GM12878 (cell line): ENCODE measurements around the gene VAV2. TPM values are rescaled to one million over a fixed set of nuclear protein-coding genes. Genes with fewer than 3 reads are reported as not detected.

Experiments
- ATAC-seq: fragments of 200-7000 bp; cut with Tn5 transposase; 3 replicates; pipeline ENCODE4 v1.9.1; 2020; ENCODE audit warnings: mild to moderate bottlenecking, moderate library complexity
- BruUV-seq: library from RNA; stranded (reverse); fragments of 400-500 nt; replicated peaks from 2 replicates; lab custom pipeline; 2021; lab: Mats Ljungman, UMichigan
- CTCF ChIA-PET: fragments of 300-600 bp; sonication (Branson Sonifier 250); formaldehyde crosslinking; extraction: SDS; loops from one replicate; lab custom pipeline; 2021; ENCODE audit warnings: inconsistent platforms; lab: Yijun Ruan, JAX
- POLR2A ChIA-PET: fragments of 350-600 bp; formaldehyde crosslinking; extraction: SDS; loops from one replicate; lab custom pipeline; 2021; ENCODE audit warnings: inconsistent platforms; lab: Charles Lee
- RAD21 ChIA-PET: fragments of 300-600 bp; sonication (Branson Sonifier 250); formaldehyde crosslinking; loops from one replicate; lab custom pipeline; 2023; ENCODE audit warnings: antibody characterized with exemption; ENCODE audit not compliant: unreplicated experiment; lab: Charles Lee
- SMC1A ChIA-PET: fragments of 300-600 bp; sonication (Branson Sonifier 250); formaldehyde crosslinking; loops from one replicate; lab custom pipeline; 2023; ENCODE audit not compliant: unreplicated experiment, uncharacterized antibody; lab: Charles Lee
- DNase-seq: peaks from one replicate; pipeline ENCODE4 v3.0.0-alpha.2; 2011; ENCODE audit warnings: low read depth, low spot score
- FAIRE-seq: peaks from 3 replicates; lab custom pipeline; 2011; peaks lifted over from hg19 to GRCh38; lab: Jason Lieb, UNC
- H2AFZ ChIP-seq: 2 replicates; pipeline ENCODE4 v1.6.0; 2011; ENCODE audit warnings: low read depth, low read length, control low read depth; ENCODE audit not compliant: control insufficient read depth
- H3K27ac ChIP-seq: 2 replicates; pipeline ENCODE4 v1.5.1; 2011; ENCODE audit warnings: control low read depth; ENCODE audit not compliant: control insufficient read depth, insufficient read depth
- H3K27me3 ChIP-seq, 2 experiments: replicated peaks in 1 of 2; 2 replicates each; pipeline versions ENCODE4 v1.6.0 to v1.6.1; 2011; ENCODE audit warnings: low read length in 1 of 2; ENCODE audit not compliant: control insufficient read depth in 2 of 2, insufficient read depth in 2 of 2
- H3K36me3 ChIP-seq, 2 experiments: 2 replicates each; pipeline ENCODE4 v1.5.1; 2011; ENCODE audit warnings: low read length in 1 of 2; ENCODE audit not compliant: control insufficient read depth in 2 of 2, insufficient read depth in 2 of 2
- H3K4me1 ChIP-seq: 2 replicates; pipeline ENCODE4 v1.6.1; 2011; ENCODE audit warnings: mild to moderate bottlenecking, low read length, moderate library complexity, mixed read lengths; ENCODE audit not compliant: control insufficient read depth, insufficient read depth
- H3K4me2 ChIP-seq: 2 replicates; pipeline ENCODE4 v1.6.0; 2011; ENCODE audit warnings: control low read depth; ENCODE audit not compliant: control insufficient read depth, insufficient read depth
- H3K4me3 ChIP-seq: fragments of 200-600 bp; sonication (generic); 2 replicates; pipeline ENCODE4 v1.5.1; 2016
- H3K79me2 ChIP-seq: 2 replicates; pipeline ENCODE4 v1.6.0; 2011; ENCODE audit warnings: low read length; ENCODE audit not compliant: control insufficient read depth, insufficient read depth
- H3K9ac ChIP-seq: 2 replicates; pipeline ENCODE4 v1.8.0; 2011; ENCODE audit warnings: low read length, control low read depth, mixed read lengths; ENCODE audit not compliant: control insufficient read depth, insufficient read depth
- H3K9me3 ChIP-seq: replicated peaks from 3 replicates; pipeline ENCODE4 v1.5.1; 2011; ENCODE audit warnings: mild to moderate bottlenecking, low read length; ENCODE audit not compliant: control insufficient read depth, insufficient read depth
- H4K20me1 ChIP-seq: 2 replicates; pipeline ENCODE4 v1.6.0; 2011; ENCODE audit not compliant: control insufficient read depth, insufficient read depth
- MTA2 ChIP-seq: fragments of 450-650 bp; IDR thresholded peaks from 2 replicates; pipeline ENCODE4 v1.6.1; 2016; ENCODE audit warnings: low read depth, mild to moderate bottlenecking, moderate library complexity
- RUNX3 ChIP-seq: IDR thresholded peaks from 2 replicates; pipeline ENCODE4 v1.6.1; 2012; ENCODE audit warnings: low read length, inconsistent platforms
- WRNIP1 ChIP-seq: IDR thresholded peaks from 2 replicates; pipeline ENCODE4 v1.6.1; 2011; ENCODE audit warnings: low read depth, low read length, improper control_type of control experiment, borderline replicate concordance
- ZNF207 ChIP-seq: fragments of 450-650 bp; IDR thresholded peaks from 2 replicates; pipeline ENCODE4 v1.6.1; 2014; ENCODE audit warnings: antibody characterized with exemption, mild to moderate bottlenecking, borderline replicate concordance
- WGBS: methylation state at CpG from one replicate; pipeline ENCODE4 v1.1.6; 2016; ENCODE audit warnings: low lambda C conversion rate; ENCODE audit not compliant: insufficient replicate concordance, insufficient coverage; ENCODE audit errors: missing lambda C conversion rate; 5-methylcytosine and 5-hydroxymethylcytosine counted together
- in situ Hi-C: fragments of 300-500 bp; cut with MboI; formaldehyde crosslinking; loops from 9 replicates; pipeline ENCODE4 v1.14.3; 2018; ENCODE audit warnings: mixed read lengths
- intact Hi-C: fragments of 100-400 bp; cut with micrococcal nuclease; formaldehyde crosslinking; loops from one replicate; pipeline ENCODE4 v1.14.2; 2022; ENCODE audit not compliant: unreplicated experiment
- polyA plus RNA-seq, 11 experiments: library from polyadenylated mRNA; depleted of rRNA in 4 of 11; unstranded in 6 of 11; stranded (reverse) in 5 of 11; fragments of >200 nt; fragmentation: Nextera tagmentation in 4 of 11; fragmentation: Illumina TruSeq in 1 of 11; extraction: Ambion mirVana in 4 of 11; extraction: Trizol in 1 of 11; gene quantifications; 1 replicate in 1 of 11; 2 replicates in 10 of 11; pipeline versions ENCODE4 v1.2.1 to v1.2.3, GENCODE V29; 2011 to 2016; ENCODE audit warnings: inconsistent platforms in 2 of 11, missing spikeins in 2 of 11, low read depth in 1 of 11
- total RNA-seq, 4 experiments: library from RNA; depleted of rRNA in 3 of 4; stranded (reverse); fragments of >200 nt in 3 of 4; fragmentation: Illumina TruSeq in 1 of 4; extraction: Trizol in 1 of 4; gene quantifications; 2 replicates each; pipeline versions ENCODE4 v1.2.1 to v1.2.3, GENCODE V29; 2013 to 2021
- TF ChIP-seq, protein P1 (sequence below): fragments of 450-650 bp; IDR thresholded peaks from 2 replicates; pipeline ENCODE4 v1.6.1; 2018; ENCODE audit warnings: borderline replicate concordance, mild to moderate bottlenecking; ENCODE audit not compliant: partially characterized antibody
- TF ChIP-seq, protein P2 (sequence below): fragments of 450-650 bp; IDR thresholded peaks from 2 replicates; pipeline ENCODE4 v1.6.1; 2014; ENCODE audit warnings: mild to moderate bottlenecking
- TF ChIP-seq, protein P3 (sequence below): fragments of 450-650 bp; formaldehyde crosslinking; IDR thresholded peaks from 2 replicates; pipeline ENCODE4 v1.4.0; 2022; ENCODE audit warnings: mild to moderate bottlenecking, moderate library complexity
- TF ChIP-seq, protein P4 (sequence below): fragments of 450-650 bp; conservative IDR thresholded peaks from 2 replicates; pipeline ENCODE4 v1.6.1; 2017; ENCODE audit warnings: mild to moderate bottlenecking, moderate library complexity
- TF ChIP-seq, protein P5 (sequence below): fragments of 450-650 bp; formaldehyde crosslinking; IDR thresholded peaks from 2 replicates; pipeline ENCODE4 v1.5.0; 2022; ENCODE audit warnings: mild to moderate bottlenecking, missing genetic modification characterization

Gene VAV2
- total and polyA plus RNA-seq, 10 of the 15 experiments (the other 5 are each of a cell fraction or from before 2014, with no cell fraction given): 0.13 to 43.9 (median 16.9) TPM

DNA sequence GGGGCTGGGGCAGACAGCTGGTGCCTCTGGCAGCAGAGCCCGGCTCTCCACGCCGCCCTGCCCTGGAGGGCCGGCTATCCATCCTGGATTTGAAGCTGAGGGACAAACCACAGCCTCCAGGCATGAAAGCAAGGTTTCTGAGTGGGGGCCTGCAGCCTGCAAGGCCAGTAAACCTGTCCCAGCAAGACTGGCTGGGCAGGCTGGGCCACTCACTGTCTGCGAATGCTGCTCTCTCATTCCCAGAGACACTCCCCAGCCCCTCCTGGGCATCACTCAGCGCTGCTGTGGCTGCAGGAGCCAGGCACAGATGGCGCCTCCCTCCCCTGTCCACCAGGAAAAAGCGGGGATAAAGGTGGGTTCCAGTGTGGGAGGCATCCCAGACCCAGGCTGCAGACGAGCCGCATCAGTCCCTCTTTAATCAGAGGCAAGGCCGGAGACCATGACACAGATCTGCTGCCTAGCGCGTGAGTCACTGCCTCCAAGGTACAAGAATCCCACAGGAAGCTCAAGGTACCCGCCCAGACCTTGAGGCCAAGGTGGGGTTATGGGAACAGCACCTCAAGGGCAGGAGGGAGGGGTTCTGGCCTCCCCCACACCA is 118.0 kb downstream of the VAV2 start (continued):
- TF ChIP-seq, protein P1, sequence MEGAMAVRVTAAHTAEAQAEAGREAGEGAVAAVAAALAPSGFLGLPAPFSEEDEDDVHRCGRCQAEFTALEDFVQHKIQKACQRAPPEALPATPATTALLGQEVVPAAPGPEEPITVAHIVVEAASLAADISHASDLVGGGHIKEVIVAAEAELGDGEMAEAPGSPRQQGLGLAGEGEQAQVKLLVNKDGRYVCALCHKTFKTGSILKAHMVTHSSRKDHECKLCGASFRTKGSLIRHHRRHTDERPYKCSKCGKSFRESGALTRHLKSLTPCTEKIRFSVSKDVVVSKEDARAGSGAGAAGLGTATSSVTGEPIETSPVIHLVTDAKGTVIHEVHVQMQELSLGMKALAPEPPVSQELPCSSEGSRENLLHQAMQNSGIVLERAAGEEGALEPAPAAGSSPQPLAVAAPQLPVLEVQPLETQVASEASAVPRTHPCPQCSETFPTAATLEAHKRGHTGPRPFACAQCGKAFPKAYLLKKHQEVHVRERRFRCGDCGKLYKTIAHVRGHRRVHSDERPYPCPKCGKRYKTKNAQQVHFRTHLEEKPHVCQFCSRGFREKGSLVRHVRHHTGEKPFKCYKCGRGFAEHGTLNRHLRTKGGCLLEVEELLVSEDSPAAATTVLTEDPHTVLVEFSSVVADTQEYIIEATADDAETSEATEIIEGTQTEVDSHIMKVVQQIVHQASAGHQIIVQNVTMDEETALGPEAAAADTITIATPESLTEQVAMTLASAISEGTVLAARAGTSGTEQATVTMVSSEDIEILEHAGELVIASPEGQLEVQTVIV: no peak
- TF ChIP-seq, protein P2, sequence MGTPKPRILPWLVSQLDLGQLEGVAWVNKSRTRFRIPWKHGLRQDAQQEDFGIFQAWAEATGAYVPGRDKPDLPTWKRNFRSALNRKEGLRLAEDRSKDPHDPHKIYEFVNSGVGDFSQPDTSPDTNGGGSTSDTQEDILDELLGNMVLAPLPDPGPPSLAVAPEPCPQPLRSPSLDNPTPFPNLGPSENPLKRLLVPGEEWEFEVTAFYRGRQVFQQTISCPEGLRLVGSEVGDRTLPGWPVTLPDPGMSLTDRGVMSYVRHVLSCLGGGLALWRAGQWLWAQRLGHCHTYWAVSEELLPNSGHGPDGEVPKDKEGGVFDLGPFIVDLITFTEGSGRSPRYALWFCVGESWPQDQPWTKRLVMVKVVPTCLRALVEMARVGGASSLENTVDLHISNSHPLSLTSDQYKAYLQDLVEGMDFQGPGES: no peak
- no peak for TF ChIP-seq WRNIP1
- TF ChIP-seq RUNX3: no peak

DNA sequence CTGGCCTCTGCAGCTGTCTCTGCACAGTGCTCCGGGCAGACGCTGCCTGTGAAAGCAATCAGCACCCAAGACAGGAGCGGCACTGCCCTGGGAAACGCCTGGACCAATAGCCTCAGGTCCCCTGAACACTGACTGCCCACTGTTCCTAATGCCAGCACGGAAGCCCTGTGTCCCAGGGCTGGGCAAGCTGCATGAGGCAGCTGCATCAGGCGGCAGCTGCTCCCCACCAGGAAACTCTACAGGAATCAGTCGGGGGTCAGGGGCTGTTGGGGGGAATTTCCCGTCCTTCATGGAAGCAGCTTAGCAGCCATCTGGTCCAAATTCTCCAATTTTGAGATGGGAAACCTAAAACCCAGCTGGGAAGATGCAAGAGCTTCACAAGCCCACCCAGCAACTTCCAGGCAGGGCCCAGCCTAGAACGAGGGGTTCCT is 118.6 kb downstream of the VAV2 start:
- no peak overlapping the region for H3K4me2 ChIP-seq
- H4K20me1 ChIP-seq: no peaks in the 10 kb centered on the region
- no peak overlapping the region for H3K4me3 ChIP-seq
- no peaks in the 10 kb centered on the region for H3K27me3 ChIP-seq
- 86% methylated on average over 9 of the region's 9 CpGs for WGBS
- CTCF ChIA-PET: no interaction called here
- peaks cover 0 to 3% of the 10 kb centered on the region in 2 experiments; a peak in 2 of 4 replicates for H3K36me3 ChIP-seq
- intact Hi-C loops (no loop called here), in situ Hi-C loops (no loop called here)
- BruUV-seq: no TSS peak
- FAIRE-seq (no peak), ATAC-seq (no peak), DNase-seq (no peak)
- H3K4me1 ChIP-seq: no peaks in the 10 kb centered on the region; the same call in 1 of the 2 replicates
- H3K9ac ChIP-seq: no peak overlapping the region
- H3K9me3 ChIP-seq: no peaks in the 10 kb centered on the region
- H2AFZ ChIP-seq: no peak overlapping the region
- RAD21 ChIA-PET: no interaction called here
- SMC1A ChIA-PET: no interaction called here
- no peak overlapping the region for H3K27ac ChIP-seq
- POLR2A ChIA-PET: no interaction called here
- H3K79me2 ChIP-seq: peaks cover 13% of the 10 kb centered on the region
- TF ChIP-seq MTA2 (no peak), ZNF207 (no peak)
- TF ChIP-seq, protein P3, sequence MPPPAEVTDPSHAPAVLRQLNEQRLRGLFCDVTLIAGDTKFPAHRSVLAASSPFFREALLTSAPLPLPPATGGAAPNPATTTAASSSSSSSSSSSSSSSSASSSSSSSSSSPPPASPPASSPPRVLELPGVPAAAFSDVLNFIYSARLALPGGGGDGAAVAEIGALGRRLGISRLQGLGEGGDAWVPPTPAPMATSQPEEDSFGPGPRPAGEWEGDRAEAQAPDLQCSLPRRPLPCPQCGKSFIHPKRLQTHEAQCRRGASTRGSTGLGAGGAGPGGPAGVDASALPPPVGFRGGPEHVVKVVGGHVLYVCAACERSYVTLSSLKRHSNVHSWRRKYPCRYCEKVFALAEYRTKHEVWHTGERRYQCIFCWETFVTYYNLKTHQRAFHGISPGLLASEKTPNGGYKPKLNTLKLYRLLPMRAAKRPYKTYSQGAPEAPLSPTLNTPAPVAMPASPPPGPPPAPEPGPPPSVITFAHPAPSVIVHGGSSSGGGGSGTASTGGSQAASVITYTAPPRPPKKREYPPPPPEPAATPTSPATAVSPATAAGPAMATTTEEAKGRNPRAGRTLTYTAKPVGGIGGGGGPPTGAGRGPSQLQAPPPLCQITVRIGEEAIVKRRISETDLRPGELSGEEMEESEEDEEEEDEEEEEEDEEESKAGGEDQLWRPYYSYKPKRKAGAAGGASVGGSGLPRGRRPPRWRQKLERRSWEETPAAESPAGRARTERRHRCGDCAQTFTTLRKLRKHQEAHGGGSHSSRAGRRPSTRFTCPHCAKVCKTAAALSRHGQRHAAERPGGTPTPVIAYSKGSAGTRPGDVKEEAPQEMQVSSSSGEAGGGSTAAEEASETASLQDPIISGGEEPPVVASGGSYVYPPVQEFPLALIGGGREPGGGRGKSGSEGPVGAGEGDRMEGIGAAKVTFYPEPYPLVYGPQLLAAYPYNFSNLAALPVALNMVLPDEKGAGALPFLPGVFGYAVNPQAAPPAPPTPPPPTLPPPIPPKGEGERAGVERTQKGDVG (CRISPR knock-in tag): no peak
- TF ChIP-seq, protein P4, sequence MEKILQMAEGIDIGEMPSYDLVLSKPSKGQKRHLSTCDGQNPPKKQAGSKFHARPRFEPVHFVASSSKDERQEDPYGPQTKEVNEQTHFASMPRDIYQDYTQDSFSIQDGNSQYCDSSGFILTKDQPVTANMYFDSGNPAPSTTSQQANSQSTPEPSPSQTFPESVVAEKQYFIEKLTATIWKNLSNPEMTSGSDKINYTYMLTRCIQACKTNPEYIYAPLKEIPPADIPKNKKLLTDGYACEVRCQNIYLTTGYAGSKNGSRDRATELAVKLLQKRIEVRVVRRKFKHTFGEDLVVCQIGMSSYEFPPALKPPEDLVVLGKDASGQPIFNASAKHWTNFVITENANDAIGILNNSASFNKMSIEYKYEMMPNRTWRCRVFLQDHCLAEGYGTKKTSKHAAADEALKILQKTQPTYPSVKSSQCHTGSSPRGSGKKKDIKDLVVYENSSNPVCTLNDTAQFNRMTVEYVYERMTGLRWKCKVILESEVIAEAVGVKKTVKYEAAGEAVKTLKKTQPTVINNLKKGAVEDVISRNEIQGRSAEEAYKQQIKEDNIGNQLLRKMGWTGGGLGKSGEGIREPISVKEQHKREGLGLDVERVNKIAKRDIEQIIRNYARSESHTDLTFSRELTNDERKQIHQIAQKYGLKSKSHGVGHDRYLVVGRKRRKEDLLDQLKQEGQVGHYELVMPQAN: no peak
- TF ChIP-seq, protein P5, sequence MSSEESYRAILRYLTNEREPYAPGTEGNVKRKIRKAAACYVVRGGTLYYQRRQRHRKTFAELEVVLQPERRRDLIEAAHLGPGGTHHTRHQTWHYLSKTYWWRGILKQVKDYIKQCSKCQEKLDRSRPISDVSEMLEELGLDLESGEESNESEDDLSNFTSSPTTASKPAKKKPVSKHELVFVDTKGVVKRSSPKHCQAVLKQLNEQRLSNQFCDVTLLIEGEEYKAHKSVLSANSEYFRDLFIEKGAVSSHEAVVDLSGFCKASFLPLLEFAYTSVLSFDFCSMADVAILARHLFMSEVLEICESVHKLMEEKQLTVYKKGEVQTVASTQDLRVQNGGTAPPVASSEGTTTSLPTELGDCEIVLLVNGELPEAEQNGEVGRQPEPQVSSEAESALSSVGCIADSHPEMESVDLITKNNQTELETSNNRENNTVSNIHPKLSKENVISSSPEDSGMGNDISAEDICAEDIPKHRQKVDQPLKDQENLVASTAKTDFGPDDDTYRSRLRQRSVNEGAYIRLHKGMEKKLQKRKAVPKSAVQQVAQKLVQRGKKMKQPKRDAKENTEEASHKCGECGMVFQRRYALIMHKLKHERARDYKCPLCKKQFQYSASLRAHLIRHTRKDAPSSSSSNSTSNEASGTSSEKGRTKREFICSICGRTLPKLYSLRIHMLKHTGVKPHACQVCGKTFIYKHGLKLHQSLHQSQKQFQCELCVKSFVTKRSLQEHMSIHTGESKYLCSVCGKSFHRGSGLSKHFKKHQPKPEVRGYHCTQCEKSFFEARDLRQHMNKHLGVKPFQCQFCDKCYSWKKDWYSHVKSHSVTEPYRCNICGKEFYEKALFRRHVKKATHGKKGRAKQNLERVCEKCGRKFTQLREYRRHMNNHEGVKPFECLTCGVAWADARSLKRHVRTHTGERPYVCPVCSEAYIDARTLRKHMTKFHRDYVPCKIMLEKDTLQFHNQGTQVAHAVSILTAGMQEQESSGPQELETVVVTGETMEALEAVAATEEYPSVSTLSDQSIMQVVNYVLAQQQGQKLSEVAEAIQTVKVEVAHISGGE (CRISPR knock-in tag): no peak
